Measurements from ENCODE around the gene PITPNM3.

Gene PITPNM3

DNA sequence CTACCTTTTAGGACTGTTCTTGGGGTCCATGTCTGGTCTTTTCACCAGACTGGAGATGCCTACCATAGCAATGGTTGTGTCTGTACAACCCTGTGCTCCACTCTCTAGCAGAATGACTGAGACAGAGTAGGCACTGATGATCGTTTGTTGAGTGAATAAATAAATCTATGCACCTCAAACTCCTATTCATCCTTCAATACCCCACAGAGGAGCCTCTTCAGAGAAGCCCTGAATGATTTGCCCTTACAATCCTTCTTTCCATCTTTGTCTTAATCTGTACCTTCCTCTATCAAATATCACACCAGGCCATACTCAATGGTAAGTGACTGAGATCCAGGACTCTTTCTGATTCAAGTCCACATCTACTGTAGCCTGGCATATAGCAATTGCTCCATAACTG, 88.8 kb downstream of the PITPNM3 start:
- Histone ChIP-seq H3K27me3 (ENCODE audit: insufficient read depth, low read length, poor library complexity, severe bottlenecking) (no peaks in the 10 kb centered on the region), H3K4me1 (ENCODE audit: insufficient read depth, low read length, poor library complexity, severe bottlenecking) (no peaks in the 10 kb centered on the region)
- TF ChIP-seq, protein P1, sequence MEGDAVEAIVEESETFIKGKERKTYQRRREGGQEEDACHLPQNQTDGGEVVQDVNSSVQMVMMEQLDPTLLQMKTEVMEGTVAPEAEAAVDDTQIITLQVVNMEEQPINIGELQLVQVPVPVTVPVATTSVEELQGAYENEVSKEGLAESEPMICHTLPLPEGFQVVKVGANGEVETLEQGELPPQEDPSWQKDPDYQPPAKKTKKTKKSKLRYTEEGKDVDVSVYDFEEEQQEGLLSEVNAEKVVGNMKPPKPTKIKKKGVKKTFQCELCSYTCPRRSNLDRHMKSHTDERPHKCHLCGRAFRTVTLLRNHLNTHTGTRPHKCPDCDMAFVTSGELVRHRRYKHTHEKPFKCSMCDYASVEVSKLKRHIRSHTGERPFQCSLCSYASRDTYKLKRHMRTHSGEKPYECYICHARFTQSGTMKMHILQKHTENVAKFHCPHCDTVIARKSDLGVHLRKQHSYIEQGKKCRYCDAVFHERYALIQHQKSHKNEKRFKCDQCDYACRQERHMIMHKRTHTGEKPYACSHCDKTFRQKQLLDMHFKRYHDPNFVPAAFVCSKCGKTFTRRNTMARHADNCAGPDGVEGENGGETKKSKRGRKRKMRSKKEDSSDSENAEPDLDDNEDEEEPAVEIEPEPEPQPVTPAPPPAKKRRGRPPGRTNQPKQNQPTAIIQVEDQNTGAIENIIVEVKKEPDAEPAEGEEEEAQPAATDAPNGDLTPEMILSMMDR (conservative IDR thresholded peaks at IDR 0.05; ENCODE audit: low read length) = no peak
- TF ChIP-seq EZH2phosphoT487 (IDR thresholded peaks at IDR 0.05; ENCODE audit: borderline replicate concordance) = no peak

DNA sequence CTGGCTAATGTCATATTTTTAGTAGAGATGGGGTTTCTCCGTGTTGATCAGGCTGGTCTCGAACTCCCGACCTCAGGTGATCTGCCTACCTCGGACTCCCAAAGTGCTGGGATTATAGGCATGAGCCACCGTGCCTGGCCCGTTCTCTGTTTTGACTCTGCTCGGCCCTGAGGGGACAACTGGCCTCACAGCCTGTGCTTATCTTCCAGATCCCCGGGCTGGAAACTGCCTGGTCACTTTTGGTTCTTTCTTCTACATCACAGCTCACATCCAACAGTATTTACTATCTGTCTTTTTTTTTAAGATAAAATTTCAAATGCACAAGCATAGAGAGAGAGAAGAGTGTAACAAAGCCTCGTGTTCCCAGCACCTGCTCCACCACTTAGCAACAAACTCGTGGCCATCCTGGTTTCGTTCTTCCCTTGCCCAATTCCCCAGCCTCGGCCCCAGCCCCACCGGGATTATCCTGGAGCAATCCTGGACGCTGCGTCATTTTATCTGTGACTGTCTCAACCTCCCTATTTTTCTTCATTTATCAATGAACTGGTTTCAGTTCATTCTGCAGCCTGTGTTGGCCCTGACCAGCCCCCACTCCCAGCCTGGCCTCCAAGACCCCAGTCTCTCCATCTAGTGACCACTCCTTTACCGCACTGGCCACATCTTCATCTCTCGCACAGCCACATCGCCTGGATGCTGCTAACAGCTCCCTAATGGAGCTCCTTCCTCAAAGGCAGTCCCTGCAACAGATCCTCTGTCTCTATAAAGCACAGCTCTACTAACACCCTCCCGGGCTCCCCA, 91.0 kb downstream of the PITPNM3 start:
- H3K27me3 ChIP-seq (ENCODE audit: insufficient read depth, low read length, poor library complexity, severe bottlenecking) = no peaks in the 10 kb centered on the region
- no peaks in the 10 kb centered on the region for H3K36me3 ChIP-seq (ENCODE audit: insufficient read depth, low read length)
- H4K20me1 ChIP-seq (ENCODE audit: insufficient read depth, low read length, poor library complexity, severe bottlenecking) = no peaks in the 10 kb centered on the region
- TF ChIP-seq EZH2phosphoT487 (IDR thresholded peaks at IDR 0.05; ENCODE audit: borderline replicate concordance) = no peak
- TF ChIP-seq, protein P1 (conservative IDR thresholded peaks at IDR 0.05; ENCODE audit: low read length) = no peak
- H3K4me1 ChIP-seq (ENCODE audit: insufficient read depth, low read length, poor library complexity, severe bottlenecking) = no peaks in the 10 kb centered on the region
- no peak overlapping the region for H3K4me3 ChIP-seq (ENCODE audit: low read length, poor library complexity, severe bottlenecking)
- no peaks in the 10 kb centered on the region for H3F3A ChIP-seq (ENCODE audit: low read depth)
- no peak overlapping the region for H2AFZ ChIP-seq (ENCODE audit: low read length)
- no peaks in the 10 kb centered on the region for H3K79me2 ChIP-seq (ENCODE audit: insufficient read depth, low read length)
- no peak overlapping the region for H3K4me2 ChIP-seq (ENCODE audit: low read depth, low read length, poor library complexity, severe bottlenecking)
- H3K9ac ChIP-seq (ENCODE audit: low read depth, low read length, poor library complexity, severe bottlenecking) = no peak overlapping the region
- H3K9me2 ChIP-seq (replicated peaks; ENCODE audit: low read depth, low read length) = no peaks in the 10 kb centered on the region
- H3K9me3 ChIP-seq (ENCODE audit: insufficient read depth, low read depth, low read length) = no peaks in the 10 kb centered on the region

More for the DNA sequence above, 88.8 kb downstream of the PITPNM3 start:
- Histone ChIP-seq H3K9ac (ENCODE audit: low read depth, low read length, poor library complexity, severe bottlenecking) (no peak overlapping the region), H3K9me2 (replicated peaks; ENCODE audit: low read depth, low read length) (no peaks in the 10 kb centered on the region), H3K9me3 (ENCODE audit: insufficient read depth, low read depth, low read length) (no peaks in the 10 kb centered on the region), H3F3A (ENCODE audit: low read depth) (no peaks in the 10 kb centered on the region), H3K4me3 (ENCODE audit: low read length, poor library complexity, severe bottlenecking) (no peak overlapping the region), H2AFZ (ENCODE audit: low read length) (no peak overlapping the region), H3K36me3 (ENCODE audit: insufficient read depth, low read length) (no peaks in the 10 kb centered on the region), H4K20me1 (ENCODE audit: insufficient read depth, low read length, poor library complexity, severe bottlenecking) (no peaks in the 10 kb centered on the region), H3K4me2 (ENCODE audit: low read depth, low read length, poor library complexity, severe bottlenecking) (no peak overlapping the region), H3K79me2 (ENCODE audit: insufficient read depth, low read length) (no peaks in the 10 kb centered on the region)

DNA sequence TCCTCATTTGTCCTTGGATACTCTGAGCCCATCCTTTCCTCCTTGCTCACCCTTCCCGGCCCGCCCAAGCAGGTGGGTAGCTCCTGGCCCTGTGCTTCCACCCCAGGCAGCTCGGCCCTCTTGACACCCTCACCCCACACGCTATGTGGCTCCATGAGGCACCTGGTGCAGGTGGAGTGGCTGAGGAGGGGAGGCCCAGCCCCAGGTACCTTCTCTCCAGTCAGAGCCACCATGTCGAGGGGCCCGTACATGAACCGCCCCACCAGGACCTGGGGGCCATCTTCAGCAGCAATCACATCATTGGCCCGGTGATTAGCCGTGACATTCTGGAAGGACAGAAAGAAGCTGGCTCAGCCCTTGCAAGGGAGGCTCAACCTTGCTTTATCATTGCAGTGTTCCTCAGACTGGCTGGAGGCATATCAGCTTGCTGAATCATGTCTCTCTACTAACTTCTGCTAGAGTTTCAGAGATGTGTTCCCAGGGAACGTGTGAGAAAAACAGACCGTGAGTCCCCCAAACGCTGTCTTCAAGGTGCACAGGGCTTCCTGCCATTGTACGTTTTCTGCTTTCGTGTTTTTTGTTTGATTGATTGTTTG, 91.8 kb downstream of the PITPNM3 start:
- no peaks in the 10 kb centered on the region for H3K36me3 ChIP-seq (ENCODE audit: insufficient read depth, low read length)
- H3K9ac ChIP-seq (ENCODE audit: low read depth, low read length, poor library complexity, severe bottlenecking) = no peak overlapping the region
- no peaks in the 10 kb centered on the region for H3F3A ChIP-seq (ENCODE audit: low read depth)
- no peaks in the 10 kb centered on the region for H3K4me1 ChIP-seq (ENCODE audit: insufficient read depth, low read length, poor library complexity, severe bottlenecking)
- H2AFZ ChIP-seq (ENCODE audit: low read length) = no peak overlapping the region
- no peaks in the 10 kb centered on the region for H4K20me1 ChIP-seq (ENCODE audit: insufficient read depth, low read length, poor library complexity, severe bottlenecking)
- H3K27me3 ChIP-seq (ENCODE audit: insufficient read depth, low read length, poor library complexity, severe bottlenecking) = no peaks in the 10 kb centered on the region
- H3K4me3 ChIP-seq (ENCODE audit: low read length, poor library complexity, severe bottlenecking) = no peak overlapping the region
- H3K9me2 ChIP-seq (replicated peaks; ENCODE audit: low read depth, low read length) = no peaks in the 10 kb centered on the region
- H3K4me2 ChIP-seq (ENCODE audit: low read depth, low read length, poor library complexity, severe bottlenecking) = no peak overlapping the region
- H3K79me2 ChIP-seq (ENCODE audit: insufficient read depth, low read length) = no peaks in the 10 kb centered on the region
- TF ChIP-seq EZH2phosphoT487 (IDR thresholded peaks at IDR 0.05; ENCODE audit: borderline replicate concordance) = no peak
- TF ChIP-seq, protein P1 (conservative IDR thresholded peaks at IDR 0.05; ENCODE audit: low read length) = no peak
- no peaks in the 10 kb centered on the region for H3K9me3 ChIP-seq (ENCODE audit: insufficient read depth, low read depth, low read length)

All from Loucy (cell line).